D721Med (cell line): ENCODE measurements around the gene SLC1A5.

Source experiments
- DNase-seq: peaks from one replicate; pipeline ENCODE4 v3.0.0; 2011; ENCODE audit warnings: low spot score; ENCODE audit not compliant: insufficient read length
- FAIRE-seq: peaks from 2 replicates; lab custom pipeline; 2011; peaks lifted over from hg19 to GRCh38; lab: Jason Lieb, UNC
- CTCF ChIP-seq: IDR thresholded peaks from 2 replicates; pipeline ENCODE4 v1.5.1; 2012; ENCODE audit warnings: mild to moderate bottlenecking, control low read depth; ENCODE audit not compliant: insufficient read depth; ENCODE audit errors: missing control alignments

Gene SLC1A5

GRCh38 chr19:46737761-46738171, 50.6 kb downstream of the SLC1A5 start:
- FAIRE-seq = no peak
- DNase-seq = no peak
- no peak for TF ChIP-seq CTCF

DNA sequence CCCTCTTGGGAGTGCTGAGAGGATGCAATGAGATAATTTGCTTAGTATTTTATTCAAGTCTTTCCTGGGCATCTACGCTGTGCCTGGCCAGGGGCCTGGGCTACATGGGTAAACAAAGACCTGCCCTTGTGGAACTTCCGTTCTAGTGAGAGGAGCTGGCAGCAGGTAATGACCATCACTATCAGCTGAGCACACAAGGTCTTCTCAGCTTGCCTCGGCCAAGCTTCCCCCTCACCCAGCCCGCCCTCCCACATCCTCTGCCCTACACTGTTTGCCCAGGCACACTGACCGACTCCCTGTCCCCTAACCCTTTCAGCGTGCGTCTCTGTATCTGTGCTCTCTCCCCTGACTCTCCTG, 51.1 kb downstream of the SLC1A5 start:
- no peak for TF ChIP-seq CTCF
- DNase-seq (no peak), FAIRE-seq (no peak)

- FAIRE-seq (no peak), DNase-seq (no peak)
- no peak for TF ChIP-seq CTCF
Measured at GRCh38 chr19:46736531-46737297, 51.7 kb downstream of the SLC1A5 start.

GRCh38 chr19:46733690-46734292, 54.6 kb downstream of the SLC1A5 start:
- no peak for TF ChIP-seq CTCF
- no peak for FAIRE-seq
- DNase-seq = no peak

DNA sequence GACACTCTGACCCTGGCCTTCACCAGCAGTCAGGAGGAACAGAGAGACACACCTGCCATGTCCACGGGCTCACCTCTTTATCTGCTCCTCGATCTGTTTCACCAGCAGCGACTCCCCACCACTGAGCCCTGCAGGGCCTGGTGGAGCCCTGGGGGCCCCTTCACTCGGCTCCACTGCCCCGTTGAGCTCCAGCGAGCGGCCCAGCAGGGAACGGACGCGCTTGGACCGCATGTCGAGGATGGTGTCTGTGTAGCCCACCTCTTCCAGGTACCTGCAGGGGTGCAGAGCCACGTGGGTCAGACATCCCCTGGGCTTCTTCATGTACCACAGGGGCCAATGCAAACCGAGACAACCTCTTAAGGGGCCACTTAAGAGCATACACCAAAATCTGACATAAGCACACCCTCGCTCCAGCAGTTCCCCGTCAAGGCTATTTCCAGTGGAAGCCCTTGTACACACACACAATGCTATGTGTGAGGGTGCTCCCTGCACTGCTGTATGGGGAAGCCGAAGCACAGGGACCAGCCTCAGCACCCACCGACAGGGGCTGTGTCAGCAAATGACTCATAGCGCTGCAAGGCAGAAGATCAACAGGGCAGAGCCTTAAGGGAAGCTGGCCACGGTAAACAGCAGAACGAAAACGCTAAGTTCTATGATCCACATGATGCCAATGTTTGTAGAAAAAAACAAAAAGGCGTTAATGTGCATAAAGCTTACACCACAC, 55.3 kb downstream of the SLC1A5 start:
- DNase-seq (no peak), FAIRE-seq (no peak)
- TF ChIP-seq CTCF = no peak

DNA sequence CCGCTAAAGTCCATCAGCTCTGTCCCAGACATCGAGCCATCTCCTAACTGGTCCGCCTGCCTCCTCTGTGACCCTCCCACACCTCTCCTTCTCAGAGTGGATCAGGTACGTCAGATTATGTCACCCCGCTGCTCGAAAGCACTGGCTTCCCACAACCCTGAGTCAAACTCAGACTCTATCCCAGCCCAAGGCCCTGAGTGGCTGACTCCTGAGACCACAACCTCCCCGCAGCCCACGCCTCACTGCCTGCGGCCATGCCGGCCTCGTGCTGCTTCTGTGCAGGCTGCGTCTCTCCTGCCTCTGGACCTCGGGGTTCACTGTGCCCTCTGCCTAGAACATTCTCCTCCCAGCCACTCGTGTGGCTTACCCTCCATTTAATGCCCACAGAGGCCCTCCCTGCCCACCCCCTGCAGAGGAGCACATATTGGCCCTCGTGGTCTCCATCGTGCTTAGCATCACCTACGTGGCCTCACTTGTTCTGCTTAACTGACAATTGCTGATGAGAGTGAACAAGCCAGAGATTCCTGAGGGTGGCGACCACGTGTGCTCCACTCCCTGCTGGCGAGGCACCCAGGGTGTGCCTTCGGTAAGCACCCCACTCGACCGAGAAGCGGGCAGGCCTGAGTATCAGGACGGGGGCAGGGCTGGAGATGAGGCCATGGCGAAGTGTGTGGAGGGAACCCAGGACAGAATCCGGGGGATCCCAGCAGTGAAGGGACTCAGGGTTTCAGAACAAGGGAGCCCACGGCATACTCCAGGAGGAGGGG, 56.0 kb downstream of the SLC1A5 start:
- no peak for TF ChIP-seq CTCF
- FAIRE-seq = no peak
- no peak for DNase-seq
